ENCODE data around the gene ARFRP1.

Gene ARFRP1

DNA sequence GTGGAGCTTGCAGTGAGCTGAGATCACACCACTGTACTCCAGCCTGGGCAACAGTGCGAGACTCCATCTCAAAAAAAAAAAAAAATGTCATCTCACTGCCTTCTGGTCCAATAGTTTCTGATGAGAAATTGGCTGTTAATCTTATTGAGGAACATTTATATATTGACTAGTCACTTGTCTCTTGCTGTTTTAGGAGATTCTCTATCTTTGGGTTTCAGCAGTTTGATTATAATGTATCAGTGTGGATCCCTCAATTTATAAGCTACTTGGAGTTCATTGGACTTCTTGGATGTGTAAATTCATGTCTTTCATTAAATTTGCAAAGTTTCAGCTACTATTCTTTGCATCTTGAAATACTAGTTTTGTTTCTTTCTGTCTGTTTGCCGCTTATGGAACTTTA, 11.2 kb upstream of the ARFRP1 start:
- Histone ChIP-seq H3K36me3 (ENCODE audit: low read depth) (peaks cover 82% of the 10 kb centered on the region), H3K4me3 (ENCODE audit: severe bottlenecking) (no peak overlapping the region), H3K27ac (ENCODE audit: poor library complexity, severe bottlenecking) (no peak overlapping the region), H3K4me1 (ENCODE audit: insufficient read depth, poor library complexity, severe bottlenecking) (no peaks in the 10 kb centered on the region), H3K9me3 (ENCODE audit: severe bottlenecking) (peaks cover 21% of the 10 kb centered on the region), H3K27me3 (ENCODE audit: insufficient read depth, poor library complexity, severe bottlenecking) (no peaks in the 10 kb centered on the region)
- DNase-seq (ENCODE audit: low spot score) (no peak), ATAC-seq (ENCODE audit: low read depth) (no peak)
- TF ChIP-seq, protein P1, sequence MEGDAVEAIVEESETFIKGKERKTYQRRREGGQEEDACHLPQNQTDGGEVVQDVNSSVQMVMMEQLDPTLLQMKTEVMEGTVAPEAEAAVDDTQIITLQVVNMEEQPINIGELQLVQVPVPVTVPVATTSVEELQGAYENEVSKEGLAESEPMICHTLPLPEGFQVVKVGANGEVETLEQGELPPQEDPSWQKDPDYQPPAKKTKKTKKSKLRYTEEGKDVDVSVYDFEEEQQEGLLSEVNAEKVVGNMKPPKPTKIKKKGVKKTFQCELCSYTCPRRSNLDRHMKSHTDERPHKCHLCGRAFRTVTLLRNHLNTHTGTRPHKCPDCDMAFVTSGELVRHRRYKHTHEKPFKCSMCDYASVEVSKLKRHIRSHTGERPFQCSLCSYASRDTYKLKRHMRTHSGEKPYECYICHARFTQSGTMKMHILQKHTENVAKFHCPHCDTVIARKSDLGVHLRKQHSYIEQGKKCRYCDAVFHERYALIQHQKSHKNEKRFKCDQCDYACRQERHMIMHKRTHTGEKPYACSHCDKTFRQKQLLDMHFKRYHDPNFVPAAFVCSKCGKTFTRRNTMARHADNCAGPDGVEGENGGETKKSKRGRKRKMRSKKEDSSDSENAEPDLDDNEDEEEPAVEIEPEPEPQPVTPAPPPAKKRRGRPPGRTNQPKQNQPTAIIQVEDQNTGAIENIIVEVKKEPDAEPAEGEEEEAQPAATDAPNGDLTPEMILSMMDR (IDR thresholded peaks at IDR 0.05; ENCODE audit: poor library complexity, severe bottlenecking), result no peak

DNA sequence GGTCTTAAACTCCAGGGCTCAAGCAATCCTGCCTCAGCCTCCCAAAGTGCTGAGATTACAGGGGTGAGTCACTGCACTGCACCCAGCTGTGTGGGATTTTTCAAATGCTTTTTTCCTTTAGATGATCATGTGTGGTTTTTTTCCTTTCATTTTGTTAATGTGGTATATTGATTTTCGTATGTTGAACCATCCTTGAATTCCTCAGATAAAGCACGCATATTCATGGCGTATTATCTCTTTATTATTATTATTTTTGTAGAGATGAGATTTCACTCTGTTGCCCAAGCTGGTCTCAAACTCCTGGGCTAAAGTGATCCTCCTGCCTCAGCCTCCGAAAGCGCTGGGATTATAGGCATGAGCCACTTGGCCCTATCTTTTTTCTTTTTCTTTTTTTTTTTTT, 7.1 kb upstream of the ARFRP1 start:
- no peaks in the 10 kb centered on the region for H3K4me1 ChIP-seq (ENCODE audit: insufficient read depth, poor library complexity, severe bottlenecking)
- peaks cover 100% of the 10 kb centered on the region for H3K36me3 ChIP-seq (ENCODE audit: low read depth)
- DNase-seq (ENCODE audit: low spot score), result no peak
- no peak overlapping the region for H3K4me3 ChIP-seq (ENCODE audit: severe bottlenecking)
- no peak for ATAC-seq (ENCODE audit: low read depth)
- H3K9me3 ChIP-seq (ENCODE audit: severe bottlenecking), result peaks cover 22% of the 10 kb centered on the region
- H3K27me3 ChIP-seq (ENCODE audit: insufficient read depth, poor library complexity, severe bottlenecking), result no peaks in the 10 kb centered on the region
- TF ChIP-seq, protein P1 (IDR thresholded peaks at IDR 0.05; ENCODE audit: poor library complexity, severe bottlenecking), result no peak
- no peak overlapping the region for H3K27ac ChIP-seq (ENCODE audit: poor library complexity, severe bottlenecking)

DNA sequence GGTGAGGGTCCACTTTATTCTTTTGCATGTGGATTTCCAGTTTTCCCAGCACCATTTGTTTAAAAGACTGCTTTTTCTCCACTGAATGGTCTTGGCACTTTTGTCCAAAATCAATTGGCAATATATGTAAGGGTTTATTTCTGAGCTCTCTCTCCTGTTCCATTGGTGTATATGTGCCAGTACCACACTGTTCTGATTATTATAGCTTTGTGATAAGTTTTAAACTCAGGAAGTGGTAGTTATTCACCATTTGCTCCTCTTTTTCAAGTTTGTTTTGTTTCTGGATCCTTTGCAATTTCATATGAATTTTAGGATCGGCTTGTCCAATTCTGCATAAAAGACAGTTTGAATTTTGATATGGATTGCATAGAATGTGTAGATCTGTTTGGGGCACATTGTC, 4.4 kb upstream of the ARFRP1 start:
- ATAC-seq (ENCODE audit: low read depth) (no peak), DNase-seq (ENCODE audit: low spot score) (no peak)
- Histone ChIP-seq H3K9me3 (ENCODE audit: severe bottlenecking) (peaks cover 10% of the 10 kb centered on the region), H3K4me1 (ENCODE audit: insufficient read depth, poor library complexity, severe bottlenecking) (peaks cover 4% of the 10 kb centered on the region), H3K27me3 (ENCODE audit: insufficient read depth, poor library complexity, severe bottlenecking) (no peaks in the 10 kb centered on the region), H3K36me3 (ENCODE audit: low read depth) (peaks cover 86% of the 10 kb centered on the region), H3K4me3 (ENCODE audit: severe bottlenecking) (no peak overlapping the region), H3K27ac (ENCODE audit: poor library complexity, severe bottlenecking) (no peak overlapping the region)
- TF ChIP-seq, protein P1 (IDR thresholded peaks at IDR 0.05; ENCODE audit: poor library complexity, severe bottlenecking), result no peak

DNA sequence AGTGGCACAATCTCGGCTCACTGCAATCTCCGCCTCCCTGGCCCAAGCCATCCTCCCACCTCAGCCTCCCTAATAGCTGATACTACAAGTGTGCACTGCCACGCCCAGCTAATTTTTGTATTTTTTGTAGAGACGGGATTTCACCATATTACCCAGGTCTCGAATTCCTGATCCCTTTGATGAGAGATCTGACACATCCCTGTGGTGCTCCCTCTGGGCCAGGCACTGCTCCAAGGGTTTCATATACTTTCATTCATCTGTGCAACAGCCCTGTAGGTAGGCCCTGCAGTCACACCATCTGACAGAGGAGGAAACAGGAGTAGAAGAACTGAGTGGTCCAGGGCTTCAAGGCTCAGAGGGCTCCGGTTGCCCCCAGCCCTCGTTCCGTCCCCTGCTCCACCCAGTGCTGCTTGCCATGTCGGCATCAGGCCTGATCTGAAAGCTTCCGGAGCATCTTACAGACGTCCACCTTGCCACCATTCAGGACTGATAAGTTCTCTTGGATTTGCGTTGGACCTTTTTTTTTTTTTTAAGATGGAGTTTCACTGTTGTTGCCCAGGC, 3.4 kb upstream of the ARFRP1 start:
- TF ChIP-seq, protein P1 (IDR thresholded peaks at IDR 0.05; ENCODE audit: poor library complexity, severe bottlenecking), result no peak
- H3K36me3 ChIP-seq (ENCODE audit: low read depth), result peaks cover 82% of the 10 kb centered on the region
- H3K9me3 ChIP-seq (ENCODE audit: severe bottlenecking), result peaks cover 10% of the 10 kb centered on the region
- no peaks in the 10 kb centered on the region for H3K27me3 ChIP-seq (ENCODE audit: insufficient read depth, poor library complexity, severe bottlenecking)
- peaks cover 9% of the 10 kb centered on the region for H3K4me1 ChIP-seq (ENCODE audit: insufficient read depth, poor library complexity, severe bottlenecking)
- H3K27ac ChIP-seq (ENCODE audit: poor library complexity, severe bottlenecking), result no peak overlapping the region
- H3K4me3 ChIP-seq (ENCODE audit: severe bottlenecking), result no peak overlapping the region
- DNase-seq (ENCODE audit: low spot score) (peak; percentile 65), ATAC-seq (ENCODE audit: low read depth) (no peak)

DNA sequence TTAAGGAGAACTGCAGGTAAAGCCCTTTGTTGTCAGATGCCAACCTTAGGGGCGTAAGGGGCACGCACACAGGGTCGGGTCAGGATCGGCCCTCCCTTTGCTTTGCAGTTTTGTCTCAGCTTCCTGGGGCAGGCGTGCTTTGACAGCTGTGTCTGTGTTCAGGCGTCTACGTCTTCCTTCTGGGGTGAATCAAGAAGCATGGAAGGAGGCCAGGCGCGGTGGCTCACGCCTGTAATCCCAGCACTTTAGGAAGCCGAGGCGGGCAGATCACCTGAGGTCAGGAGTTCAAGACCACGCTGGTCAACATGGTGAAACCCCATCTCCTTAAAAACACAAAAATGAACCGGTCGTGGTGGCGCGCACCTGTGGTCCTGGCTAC, 1.4 kb upstream of the ARFRP1 start:
- Histone ChIP-seq H3K27ac (ENCODE audit: poor library complexity, severe bottlenecking) (no peak overlapping the region), H3K9me3 (ENCODE audit: severe bottlenecking) (peaks cover 2% of the 10 kb centered on the region), H3K4me1 (ENCODE audit: insufficient read depth, poor library complexity, severe bottlenecking) (peaks cover 11% of the 10 kb centered on the region), H3K4me3 (ENCODE audit: severe bottlenecking) (peak overlapping the region; percentile 72), H3K27me3 (ENCODE audit: insufficient read depth, poor library complexity, severe bottlenecking) (no peaks in the 10 kb centered on the region), H3K36me3 (ENCODE audit: low read depth) (peaks cover 82% of the 10 kb centered on the region)
- DNase-seq (ENCODE audit: low spot score) (peak; percentile 74), ATAC-seq (ENCODE audit: low read depth) (no peak)
- TF ChIP-seq, protein P1 (IDR thresholded peaks at IDR 0.05; ENCODE audit: poor library complexity, severe bottlenecking), result no peak
